Liver (tissue), 9 donors: Measurements from ENCODE around the gene CACNA1S. TPM values are rescaled to one million over a fixed set of nuclear protein-coding genes. Genes with fewer than 3 reads are reported as not detected.

Source experiments
- DNase-seq: peaks from one replicate; pipeline ENCODE4 v3.0.0-alpha.2; 2017; ENCODE audit warnings: low spot score
- H3K27ac ChIP-seq, 2 donors: one replicate each; pipeline ENCODE4 v1.7.0; 2013; ENCODE audit warnings: inconsistent platforms in 2 of 2, low read length in 2 of 2, control low read depth in 1 of 2, low read depth in 1 of 2, mild to moderate bottlenecking in 1 of 2
- H3K27me3 ChIP-seq, 4 donors: one replicate each; pipeline versions ENCODE4 v1.6.1 to v1.7.0; 2013; ENCODE audit warnings: low read length in 3 of 4, inconsistent platforms in 1 of 4, mild to moderate bottlenecking in 1 of 4, moderate library complexity in 1 of 4; ENCODE audit not compliant: control insufficient read depth in 4 of 4, insufficient read depth in 4 of 4
- H3K36me3 ChIP-seq, 4 donors: one replicate each; pipeline versions ENCODE4 v1.6.1 to v1.7.0; 2013; ENCODE audit warnings: low read length in 3 of 4, mild to moderate bottlenecking in 3 of 4, low read depth in 1 of 4, moderate library complexity in 1 of 4; ENCODE audit not compliant: control insufficient read depth in 4 of 4, insufficient read depth in 3 of 4
- H3K4me1 ChIP-seq, 4 donors: one replicate each; pipeline versions ENCODE4 v1.6.1 to v1.7.0; 2013; ENCODE audit warnings: low read length in 3 of 4, mild to moderate bottlenecking in 3 of 4, moderate library complexity in 1 of 4; ENCODE audit not compliant: control insufficient read depth in 4 of 4, insufficient read depth in 4 of 4
- H3K4me3 ChIP-seq, 3 donors: one replicate each; pipeline versions ENCODE4 v1.6.1 to v1.7.0; 2013; ENCODE audit warnings: low read length in 3 of 3, control low read depth in 1 of 3, low read depth in 1 of 3, mild to moderate bottlenecking in 1 of 3
- H3K9ac ChIP-seq, 2 donors: one replicate each; pipeline ENCODE4 v1.7.0; 2013; ENCODE audit warnings: low read length in 2 of 2, mild to moderate bottlenecking in 2 of 2, moderate library complexity in 2 of 2, control low read depth in 1 of 2, low read depth in 1 of 2
- H3K9me3 ChIP-seq, 4 donors: one replicate each; pipeline versions ENCODE4 v1.6.1 to v1.7.0; 2013; ENCODE audit warnings: low read length in 3 of 4; ENCODE audit not compliant: control insufficient read depth in 4 of 4
- ATF3 ChIP-seq: IDR thresholded peaks from 2 replicates; pipeline ENCODE4 v1.6.1; 2016; ENCODE audit warnings: antibody characterized with exemption
- CTCF ChIP-seq: fragments of 150-350 bp; IDR thresholded peaks from 2 replicates; pipeline ENCODE4 v1.5.1; 2017; ENCODE audit warnings: improper control_type of control experiment, low read depth, low read length; ENCODE audit not compliant: missing input control
- EGR1 ChIP-seq, 2 donors: IDR thresholded peaks; 2 replicates each; pipeline ENCODE4 v1.6.1; 2016 to 2018; ENCODE audit warnings: antibody characterized with exemption in 2 of 2, low read depth in 2 of 2
- FOXA1 ChIP-seq: IDR thresholded peaks from 2 replicates; pipeline ENCODE4 v1.6.1; 2016; ENCODE audit warnings: antibody characterized with exemption
- FOXA2 ChIP-seq: IDR thresholded peaks from 2 replicates; pipeline ENCODE4 v1.6.1; 2016; ENCODE audit warnings: antibody characterized with exemption
- GABPA ChIP-seq, 2 donors: IDR thresholded peaks in 1 of 2; conservative IDR thresholded peaks in 1 of 2; 2 replicates each; pipeline ENCODE4 v1.6.1; 2016; ENCODE audit warnings: antibody characterized with exemption in 2 of 2, mild to moderate bottlenecking in 1 of 2, moderate library complexity in 1 of 2
- HNF4A ChIP-seq, 2 donors: conservative IDR thresholded peaks; 2 replicates each; pipeline ENCODE4 v1.6.1; 2016; ENCODE audit warnings: antibody characterized with exemption in 2 of 2, mild to moderate bottlenecking in 2 of 2
- HNF4G ChIP-seq: IDR thresholded peaks from 2 replicates; pipeline ENCODE4 v1.6.1; 2016; ENCODE audit warnings: antibody characterized with exemption
- JUND ChIP-seq, 2 donors: IDR thresholded peaks; 2 replicates each; pipeline ENCODE4 v1.6.1; 2016; ENCODE audit warnings: antibody characterized with exemption in 2 of 2
- MAX ChIP-seq: IDR thresholded peaks from 2 replicates; pipeline ENCODE4 v1.6.1; 2016; ENCODE audit warnings: antibody characterized with exemption
- NR2F2 ChIP-seq: IDR thresholded peaks from 2 replicates; pipeline ENCODE4 v1.6.1; 2016; ENCODE audit warnings: antibody characterized with exemption
- RAD21 ChIP-seq, 2 donors: IDR thresholded peaks; 2 replicates each; pipeline ENCODE4 v1.6.1; 2016; ENCODE audit warnings: antibody characterized with exemption in 2 of 2, mild to moderate bottlenecking in 2 of 2
- REST ChIP-seq: IDR thresholded peaks from 2 replicates; pipeline ENCODE4 v1.6.1; 2016; ENCODE audit warnings: antibody characterized with exemption, mild to moderate bottlenecking
- RXRA ChIP-seq, 2 donors: IDR thresholded peaks; 2 replicates each; pipeline ENCODE4 v1.6.1; 2017 to 2018; ENCODE audit warnings: antibody characterized with exemption in 2 of 2, mild to moderate bottlenecking in 1 of 2
- SP1 ChIP-seq: IDR thresholded peaks from 2 replicates; pipeline ENCODE4 v1.6.1; 2018; ENCODE audit warnings: antibody characterized with exemption, mild to moderate bottlenecking
- TAF1 ChIP-seq: conservative IDR thresholded peaks from 2 replicates; pipeline ENCODE4 v1.6.1; 2016; ENCODE audit warnings: antibody characterized with exemption, mild to moderate bottlenecking
- YY1 ChIP-seq: IDR thresholded peaks from 2 replicates; pipeline ENCODE4 v1.6.1; 2016; ENCODE audit warnings: antibody characterized with exemption, mild to moderate bottlenecking
- ZBTB33 ChIP-seq: IDR thresholded peaks from 2 replicates; pipeline ENCODE4 v1.6.1; 2016; ENCODE audit warnings: antibody characterized with exemption
- WGBS: extraction: QIAGEN DNeasy Blood & Tissue Kit; methylation state at CpG from one replicate; pipeline ENCODE4 v1.1.7; 2013; 5-methylcytosine and 5-hydroxymethylcytosine counted together
- polyA plus RNA-seq, 2 donors: library from polyadenylated mRNA; stranded (reverse) in 1 of 2; unstranded in 1 of 2; fragments of 200-250 nt in 1 of 2; fragments of >200 nt in 1 of 2; fragmentation: Nextera tagmentation in 1 of 2; extraction: Ambion mirVana in 1 of 2; gene quantifications; one replicate each; pipeline versions ENCODE4 v1.2.1 to v1.2.3, GENCODE V29; 2013 to 2015
- total RNA-seq, 2 donors: library from RNA; depleted of rRNA; stranded (reverse); fragments of >200 nt; gene quantifications; one replicate each; pipeline ENCODE4 v1.2.3, GENCODE V29; 2014
- donor health status: healthy.
- donor health status: healthy.
- donor health status: healthy.
- donor health status: healthy.
- donor health status: healthy.

Gene CACNA1S
- total and polyA plus RNA-seq, 4 donors = under 0.01 to 0.33 TPM; not detected in 2

- no peak for TF ChIP-seq ZBTB33
- no peak for TF ChIP-seq CTCF
- TF ChIP-seq HNF4A (conservative IDR thresholded peaks at IDR 0.05) = no peak
- TF ChIP-seq HNF4G = no peak
- no peak for TF ChIP-seq MAX
These were observed 87.6 kb downstream of the CACNA1S start (continued) for GRCh38 chr1:201024625-201024998.

GRCh38 chr1:201023920-201024624 is 88.2 kb downstream of the CACNA1S start:
- H3K9ac ChIP-seq = no peak overlapping the region
- H3K27ac ChIP-seq = no peak overlapping the region
- H3K36me3 ChIP-seq = no peaks in the 10 kb centered on the region
- peaks cover 4 to 24% (median 15%) of the 10 kb centered on the region in 4 donors for H3K4me1 ChIP-seq
- WGBS = 47% methylated on average over 17 of the region's 17 CpGs
- DNase-seq = no peak
- H3K9me3 ChIP-seq = no peaks in the 10 kb centered on the region
- H3K4me3 ChIP-seq = peak overlapping the region in 1 of 3 donors; percentile 60
- no peaks in the 10 kb centered on the region for H3K27me3 ChIP-seq
- TF ChIP-seq RAD21 (IDR thresholded peaks at IDR 0.05) = no peak
- TF ChIP-seq FOXA2 = no peak
- no peak for TF ChIP-seq ZBTB33
- peak; percentile 65 for TF ChIP-seq NR2F2
- no peak for TF ChIP-seq TAF1
- TF ChIP-seq REST = no peak
- TF ChIP-seq GABPA (IDR thresholded peaks at IDR 0.05 in 1 of 2, conservative IDR thresholded peaks at IDR 0.05 in 1 of 2) = no peak
- TF ChIP-seq MAX = no peak
- TF ChIP-seq EGR1 (IDR thresholded peaks at IDR 0.05; ENCODE audit: low read depth in 2 of 2) = no peak
- no peak for TF ChIP-seq YY1
- TF ChIP-seq HNF4G = no peak
- no peak for TF ChIP-seq ATF3
- no peak for TF ChIP-seq FOXA1
- peak in 1 of 2 donors; percentile 83 for TF ChIP-seq RXRA (IDR thresholded peaks at IDR 0.05)
- no peak for TF ChIP-seq CTCF
- TF ChIP-seq HNF4A (conservative IDR thresholded peaks at IDR 0.05) = peak in 1 of 2 donors; percentile 32
- TF ChIP-seq JUND (IDR thresholded peaks at IDR 0.05) = no peak
- peak; percentile 11 for TF ChIP-seq SP1
